Prostate gland (tissue), 2 donors: ENCODE data around the gene HECTD1.

Experiments used
- POLR2A ChIP-seq: fragments of 450-650 bp; IDR thresholded peaks from one replicate; pipeline ENCODE4 v1.6.1; 2016; ENCODE audit warnings: antibody characterized with exemption, mild to moderate bottlenecking
- POLR2AphosphoS5 ChIP-seq: sonication (generic); formaldehyde crosslinking; IDR thresholded peaks from one replicate; pipeline ENCODE4 v1.6.1; 2017; ENCODE audit warnings: antibody characterized with exemption
- TF ChIP-seq, protein P1 (sequence below), 4 experiments: fragments of 200-600 bp in 2 of 4; fragments of 450-650 bp in 2 of 4; sonication (generic) in 2 of 4; IDR thresholded peaks; 1 replicate in 3 of 4; 2 replicates in 1 of 4; pipeline ENCODE4 v1.5.1; 2016 to 2019; ENCODE audit warnings: antibody characterized with exemption in 4 of 4, mild to moderate bottlenecking in 2 of 4, moderate library complexity in 2 of 4

DNA sequence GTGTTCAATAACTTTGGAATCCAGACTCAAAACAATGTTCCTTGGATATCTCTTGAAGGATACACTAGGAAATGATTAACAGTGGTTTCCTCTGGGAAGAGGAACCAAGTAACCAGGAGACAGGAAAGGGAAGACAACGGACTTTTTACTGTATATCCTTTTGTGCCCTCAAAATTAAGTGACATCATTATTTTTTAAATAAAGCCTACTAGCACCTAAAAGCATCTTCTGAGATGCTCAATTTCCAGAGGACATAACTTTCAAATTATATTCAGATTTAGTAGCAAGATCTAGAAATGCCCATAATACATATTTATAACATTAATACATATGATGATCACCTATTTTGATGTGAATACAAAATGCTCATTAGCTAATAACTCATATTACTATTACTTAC, 6.5 kb downstream of the HECTD1 start:
- TF ChIP-seq, protein P1, sequence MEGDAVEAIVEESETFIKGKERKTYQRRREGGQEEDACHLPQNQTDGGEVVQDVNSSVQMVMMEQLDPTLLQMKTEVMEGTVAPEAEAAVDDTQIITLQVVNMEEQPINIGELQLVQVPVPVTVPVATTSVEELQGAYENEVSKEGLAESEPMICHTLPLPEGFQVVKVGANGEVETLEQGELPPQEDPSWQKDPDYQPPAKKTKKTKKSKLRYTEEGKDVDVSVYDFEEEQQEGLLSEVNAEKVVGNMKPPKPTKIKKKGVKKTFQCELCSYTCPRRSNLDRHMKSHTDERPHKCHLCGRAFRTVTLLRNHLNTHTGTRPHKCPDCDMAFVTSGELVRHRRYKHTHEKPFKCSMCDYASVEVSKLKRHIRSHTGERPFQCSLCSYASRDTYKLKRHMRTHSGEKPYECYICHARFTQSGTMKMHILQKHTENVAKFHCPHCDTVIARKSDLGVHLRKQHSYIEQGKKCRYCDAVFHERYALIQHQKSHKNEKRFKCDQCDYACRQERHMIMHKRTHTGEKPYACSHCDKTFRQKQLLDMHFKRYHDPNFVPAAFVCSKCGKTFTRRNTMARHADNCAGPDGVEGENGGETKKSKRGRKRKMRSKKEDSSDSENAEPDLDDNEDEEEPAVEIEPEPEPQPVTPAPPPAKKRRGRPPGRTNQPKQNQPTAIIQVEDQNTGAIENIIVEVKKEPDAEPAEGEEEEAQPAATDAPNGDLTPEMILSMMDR (IDR thresholded peaks at IDR 0.05), result no peak
- TF ChIP-seq POLR2AphosphoS5 (no peak), POLR2A (no peak)
